ENCODE data around the gene TSPAN13.

- TF ChIP-seq CTCF (IDR thresholded peaks at IDR 0.05): no peak
- TF ChIP-seq ZFX (IDR thresholded peaks at IDR 0.05; ENCODE audit: borderline replicate concordance): no peak
Measured at GRCh38 chr7:16822029-16822428, 68.5 kb downstream of the TSPAN13 start.
